DND-41 (cell line): ENCODE measurements around the gene INSC.

Experiments
- ATAC-seq: fragments of 200-7000 bp; cut with Tn5 transposase; 3 replicates; pipeline ENCODE4 v1.9.1; 2021; ENCODE audit warnings: low read depth; ENCODE audit not compliant: insufficient read depth
- DNase-seq: peaks from one replicate; pipeline ENCODE4 v3.0.0-alpha.2; 2020
- H2AFZ ChIP-seq: 2 replicates; pipeline ENCODE4 v1.6.0; 2012; ENCODE audit warnings: low read depth, low read length
- H3K27ac ChIP-seq: 2 replicates; pipeline ENCODE4 v1.5.1; 2012; ENCODE audit warnings: low read length, inconsistent platforms
- H3K27me3 ChIP-seq: fragments of 200-600 bp; sonication (generic); 2 replicates; pipeline ENCODE4 v1.6.0; 2012; ENCODE audit warnings: low read length, mild to moderate bottlenecking, inconsistent platforms; ENCODE audit not compliant: insufficient read depth, poor library complexity
- H3K36me3 ChIP-seq: 2 replicates; pipeline ENCODE4 v1.5.1; 2012; ENCODE audit warnings: low read length, inconsistent platforms; ENCODE audit not compliant: insufficient read depth
- H3K4me1 ChIP-seq: 2 replicates; pipeline ENCODE4 v1.5.1; 2012; ENCODE audit warnings: mild to moderate bottlenecking, low read length; ENCODE audit not compliant: insufficient read depth
- H3K4me2 ChIP-seq: 2 replicates; pipeline ENCODE4 v1.6.0; 2012; ENCODE audit warnings: mild to moderate bottlenecking, moderate library complexity, low read length, inconsistent platforms; ENCODE audit not compliant: insufficient read depth
- H3K4me3 ChIP-seq, 2 experiments: fragments of 200-600 bp in 1 of 2; shearing (Covaris generic) in 1 of 2; 2 replicates each; pipeline ENCODE4 v1.5.1; 2012 to 2016; ENCODE audit warnings: inconsistent platforms in 2 of 2, low read length in 2 of 2, mild to moderate bottlenecking in 2 of 2, low read depth in 1 of 2, moderate library complexity in 1 of 2
- H3K79me2 ChIP-seq: 2 replicates; pipeline ENCODE4 v1.6.0; 2012; ENCODE audit warnings: low read length, inconsistent platforms; ENCODE audit not compliant: insufficient read depth
- H3K9ac ChIP-seq: 2 replicates; pipeline ENCODE4 v1.6.0; 2012; ENCODE audit warnings: low read depth, mild to moderate bottlenecking, inconsistent platforms, low read length, moderate library complexity
- H3K9me3 ChIP-seq: 2 replicates; pipeline ENCODE4 v1.5.1; 2012; ENCODE audit warnings: low read length, moderate library complexity, mild to moderate bottlenecking, inconsistent platforms; ENCODE audit not compliant: insufficient read depth, severe bottlenecking
- H4K20me1 ChIP-seq: 2 replicates; pipeline ENCODE4 v1.6.0; 2012; ENCODE audit warnings: low read length; ENCODE audit not compliant: insufficient read depth
- EZH2 ChIP-seq: IDR thresholded peaks from 3 replicates; pipeline ENCODE4 v1.6.1; 2012; ENCODE audit warnings: borderline replicate concordance, low read depth, mild to moderate bottlenecking, moderate library complexity, low read length, inconsistent platforms; ENCODE audit not compliant: severe bottlenecking
- TF ChIP-seq, protein P1 (sequence below): IDR thresholded peaks from 2 replicates; pipeline ENCODE4 v1.5.1; 2012; ENCODE audit warnings: borderline replicate concordance, low read length, moderate library complexity, mild to moderate bottlenecking; ENCODE audit not compliant: poor library complexity, severe bottlenecking; ENCODE audit errors: extremely low read depth

The INSC gene

DNA sequence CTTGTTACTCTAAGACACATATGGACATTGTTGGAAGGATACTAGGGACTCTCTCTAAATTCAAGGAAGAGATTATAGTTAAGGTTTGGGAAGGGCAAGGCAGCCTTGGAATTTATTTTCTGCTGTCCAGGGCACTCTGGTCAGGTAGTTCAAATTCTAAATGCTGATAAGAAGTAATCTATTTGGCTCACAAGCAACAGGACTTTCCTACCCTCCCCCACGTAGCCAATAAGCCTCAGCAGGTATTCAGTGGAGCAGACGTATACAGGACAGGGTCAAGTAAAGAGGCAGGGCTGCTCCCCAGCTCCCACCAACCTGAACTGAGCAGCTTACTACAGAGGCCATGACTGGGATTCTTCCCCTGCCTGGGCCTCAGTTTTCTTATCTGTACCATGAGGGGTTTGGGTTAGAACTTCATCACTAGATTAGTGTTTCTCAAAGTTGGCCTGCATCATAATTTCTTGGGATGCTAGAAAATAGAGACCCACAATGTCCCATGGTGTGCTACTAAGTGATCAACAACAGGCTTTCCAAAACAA, 6.1 kb upstream of the INSC start:
- H3K27ac ChIP-seq = no peak overlapping the region
- H3K36me3 ChIP-seq = no peaks in the 10 kb centered on the region
- H3K9me3 ChIP-seq = no peaks in the 10 kb centered on the region
- H3K4me2 ChIP-seq = no peak overlapping the region
- no peak overlapping the region for H3K9ac ChIP-seq
- no peak overlapping the region for H3K4me3 ChIP-seq
- DNase-seq = no peak
- H3K27me3 ChIP-seq = peaks cover 12% of the 10 kb centered on the region
- ATAC-seq = no peak
- H4K20me1 ChIP-seq = no peaks in the 10 kb centered on the region
- H3K4me1 ChIP-seq = no peaks in the 10 kb centered on the region
- H3K79me2 ChIP-seq = no peaks in the 10 kb centered on the region
- TF ChIP-seq EZH2 = no peak
- TF ChIP-seq, protein P1, sequence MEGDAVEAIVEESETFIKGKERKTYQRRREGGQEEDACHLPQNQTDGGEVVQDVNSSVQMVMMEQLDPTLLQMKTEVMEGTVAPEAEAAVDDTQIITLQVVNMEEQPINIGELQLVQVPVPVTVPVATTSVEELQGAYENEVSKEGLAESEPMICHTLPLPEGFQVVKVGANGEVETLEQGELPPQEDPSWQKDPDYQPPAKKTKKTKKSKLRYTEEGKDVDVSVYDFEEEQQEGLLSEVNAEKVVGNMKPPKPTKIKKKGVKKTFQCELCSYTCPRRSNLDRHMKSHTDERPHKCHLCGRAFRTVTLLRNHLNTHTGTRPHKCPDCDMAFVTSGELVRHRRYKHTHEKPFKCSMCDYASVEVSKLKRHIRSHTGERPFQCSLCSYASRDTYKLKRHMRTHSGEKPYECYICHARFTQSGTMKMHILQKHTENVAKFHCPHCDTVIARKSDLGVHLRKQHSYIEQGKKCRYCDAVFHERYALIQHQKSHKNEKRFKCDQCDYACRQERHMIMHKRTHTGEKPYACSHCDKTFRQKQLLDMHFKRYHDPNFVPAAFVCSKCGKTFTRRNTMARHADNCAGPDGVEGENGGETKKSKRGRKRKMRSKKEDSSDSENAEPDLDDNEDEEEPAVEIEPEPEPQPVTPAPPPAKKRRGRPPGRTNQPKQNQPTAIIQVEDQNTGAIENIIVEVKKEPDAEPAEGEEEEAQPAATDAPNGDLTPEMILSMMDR = no peak
- no peak overlapping the region for H2AFZ ChIP-seq

DNA sequence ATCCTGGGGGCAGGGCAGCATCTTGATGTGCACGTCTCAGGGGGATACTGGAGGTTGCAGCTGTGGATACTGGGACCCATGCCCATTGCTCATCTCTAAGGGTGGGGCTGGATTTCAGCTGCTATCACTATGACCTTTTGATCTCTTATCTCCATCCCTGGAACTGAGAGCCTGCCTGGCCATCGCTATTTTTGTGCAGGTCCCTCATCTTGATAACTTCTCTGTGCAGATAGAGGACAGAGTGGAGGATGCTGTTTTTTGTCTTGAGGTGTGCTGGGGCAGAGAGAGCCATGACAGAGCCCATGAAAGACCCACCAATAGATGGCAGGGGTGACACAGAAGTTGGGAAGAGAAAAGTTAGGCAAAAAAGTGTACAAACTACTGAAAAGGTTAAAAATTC, 5.1 kb upstream of the INSC start:
- Histone ChIP-seq H3K27ac (no peak overlapping the region), H3K4me3 (no peak overlapping the region), H3K36me3 (no peaks in the 10 kb centered on the region), H3K4me1 (no peaks in the 10 kb centered on the region), H3K79me2 (no peaks in the 10 kb centered on the region), H3K27me3 (peaks cover 12% of the 10 kb centered on the region), H4K20me1 (no peaks in the 10 kb centered on the region), H3K4me2 (no peak overlapping the region), H2AFZ (no peak overlapping the region), H3K9ac (no peak overlapping the region), H3K9me3 (no peaks in the 10 kb centered on the region)
- ATAC-seq (no peak), DNase-seq (no peak)
- TF ChIP-seq, protein P1 = no peak
- TF ChIP-seq EZH2 = no peak

DNA sequence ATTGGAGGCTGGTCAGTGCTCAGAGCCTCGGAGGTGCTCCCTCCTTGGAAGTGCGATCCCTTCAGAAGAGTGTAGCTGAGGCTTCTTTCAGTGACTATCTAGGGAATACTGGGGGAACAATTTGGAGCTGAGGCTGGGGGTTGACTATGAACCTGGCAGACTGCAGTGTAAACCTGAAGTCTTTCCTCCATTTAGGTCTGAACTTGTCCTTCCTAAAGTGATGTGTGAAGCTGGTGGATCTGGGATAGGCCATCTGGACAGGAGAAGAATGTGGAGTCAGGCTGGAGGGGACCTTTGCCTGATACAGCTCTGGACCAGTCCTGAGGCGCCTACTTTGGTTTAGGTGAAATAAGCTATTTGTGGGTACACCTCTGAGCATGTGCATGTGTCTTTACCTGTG, 3.5 kb upstream of the INSC start:
- no peaks in the 10 kb centered on the region for H3K36me3 ChIP-seq
- H3K79me2 ChIP-seq = no peaks in the 10 kb centered on the region
- no peaks in the 10 kb centered on the region for H3K9me3 ChIP-seq
- no peak overlapping the region for H3K27ac ChIP-seq
- H3K4me3 ChIP-seq = no peak overlapping the region
- H2AFZ ChIP-seq = no peak overlapping the region
- H4K20me1 ChIP-seq = no peaks in the 10 kb centered on the region
- no peak overlapping the region for H3K4me2 ChIP-seq
- no peak for TF ChIP-seq EZH2
- TF ChIP-seq, protein P1 = no peak
- peaks cover 9% of the 10 kb centered on the region for H3K27me3 ChIP-seq
- H3K4me1 ChIP-seq = no peaks in the 10 kb centered on the region
- no peak overlapping the region for H3K9ac ChIP-seq
- ATAC-seq (no peak), DNase-seq (no peak)

DNA sequence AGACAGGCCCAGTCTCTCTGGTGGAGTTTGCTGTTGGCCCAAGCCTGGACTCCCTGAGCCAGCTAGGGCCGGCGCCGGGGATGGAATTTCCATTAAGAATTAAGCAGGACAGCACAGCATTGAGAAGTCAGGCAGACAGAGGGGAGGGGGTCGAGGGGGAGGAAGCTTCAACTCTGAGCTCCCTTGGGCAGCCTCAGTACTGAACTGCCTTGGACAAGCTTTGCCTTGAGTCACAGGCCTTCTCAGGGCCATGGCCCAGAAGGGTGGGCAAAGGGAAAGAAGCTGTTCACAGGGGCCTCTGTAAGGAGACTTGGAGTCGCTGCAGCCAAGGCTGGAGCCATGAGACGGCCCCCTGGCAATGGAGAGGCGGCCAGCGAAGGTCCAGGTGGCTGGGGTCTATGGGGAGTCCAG, 2.6 kb upstream of the INSC start:
- H3K4me1 ChIP-seq = no peaks in the 10 kb centered on the region
- ATAC-seq = no peak
- no peak overlapping the region for H3K27ac ChIP-seq
- DNase-seq = no peak
- H4K20me1 ChIP-seq = no peaks in the 10 kb centered on the region
- H3K36me3 ChIP-seq = no peaks in the 10 kb centered on the region
- H3K4me3 ChIP-seq = no peak overlapping the region
- no peak overlapping the region for H3K9ac ChIP-seq
- H3K79me2 ChIP-seq = no peaks in the 10 kb centered on the region
- TF ChIP-seq, protein P1 = no peak
- TF ChIP-seq EZH2 = no peak
- H3K27me3 ChIP-seq = peaks cover 12% of the 10 kb centered on the region
- no peak overlapping the region for H3K4me2 ChIP-seq
- no peak overlapping the region for H2AFZ ChIP-seq
- no peaks in the 10 kb centered on the region for H3K9me3 ChIP-seq
